Measurements from ENCODE around the gene NRG3.
A peak's percentile ranks its signal among the peaks of the same experiment; 100 is the strongest.

The NRG3 gene

DNA sequence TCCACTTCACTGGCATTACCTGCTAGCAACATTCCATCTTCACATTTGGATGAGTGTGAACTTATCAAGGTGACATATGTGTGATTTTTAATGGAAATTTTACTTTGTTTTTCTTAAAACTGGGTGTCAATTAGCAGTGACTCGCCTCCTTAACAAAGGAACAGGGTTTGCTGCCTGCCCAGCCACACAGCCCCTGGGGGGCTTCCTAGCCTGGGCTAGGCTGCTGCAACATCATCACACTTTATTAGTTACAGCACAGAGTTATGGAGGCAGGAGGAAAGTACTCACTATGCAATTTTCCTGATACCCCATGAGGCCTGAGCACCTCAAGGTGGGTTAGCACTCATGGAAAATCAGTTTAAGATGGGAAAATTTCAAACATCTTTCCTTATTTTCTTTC, 861.3 kb downstream of the NRG3 start:
- ATAC-seq (no peak), DNase-seq (no peak)
- Mint-ChIP-seq H3K27me3 (no peaks in the 10 kb centered on the region), H3K36me3 (ENCODE audit: low read depth) (no peaks in the 10 kb centered on the region), H3K4me3 (no peak overlapping the region), H3K4me1 (no peaks in the 10 kb centered on the region), H3K27ac (no peak overlapping the region), H3K9me3 (peaks cover 4% of the 10 kb centered on the region)

- no peaks in the 10 kb centered on the region for H3K27me3 Mint-ChIP-seq
- H3K4me3 Mint-ChIP-seq, result no peak overlapping the region
- no peak overlapping the region for H3K27ac Mint-ChIP-seq
- DNase-seq (no peak), ATAC-seq (no peak)
- H3K9me3 Mint-ChIP-seq, result peaks cover 4% of the 10 kb centered on the region
- no peaks in the 10 kb centered on the region for H3K4me1 Mint-ChIP-seq
- no peaks in the 10 kb centered on the region for H3K36me3 Mint-ChIP-seq (ENCODE audit: low read depth)
These were observed 862.6 kb downstream of the NRG3 start for GRCh38 chr10:82737549-82737948.

DNA sequence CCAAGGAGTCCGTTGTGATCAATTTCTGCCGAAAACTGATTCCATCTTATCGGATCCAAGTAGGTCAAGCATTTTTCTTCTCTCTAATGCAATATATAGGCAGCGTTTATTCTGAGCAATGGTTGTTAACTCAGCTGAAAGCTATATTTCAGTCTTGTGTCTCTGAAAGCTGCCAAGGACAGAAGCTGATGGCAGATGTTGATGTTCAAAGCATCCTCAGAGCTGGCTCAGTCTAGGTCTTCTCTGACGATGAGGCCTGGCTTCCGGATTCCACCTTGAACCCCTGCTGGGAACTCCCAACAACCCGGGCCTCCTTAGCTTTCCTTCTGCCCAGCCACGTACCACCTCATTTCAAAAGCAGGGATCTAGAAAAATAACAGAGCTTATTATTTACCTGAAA, 863.6 kb downstream of the NRG3 start:
- H3K27me3 Mint-ChIP-seq, result no peaks in the 10 kb centered on the region
- no peaks in the 10 kb centered on the region for H3K4me1 Mint-ChIP-seq
- H3K27ac Mint-ChIP-seq, result no peak overlapping the region
- ATAC-seq, result no peak
- no peaks in the 10 kb centered on the region for H3K36me3 Mint-ChIP-seq (ENCODE audit: low read depth)
- H3K4me3 Mint-ChIP-seq, result no peak overlapping the region
- peaks cover 4% of the 10 kb centered on the region for H3K9me3 Mint-ChIP-seq
- DNase-seq, result no peak

GRCh38 chr10:82742478-82742877, 867.5 kb downstream of the NRG3 start:
- Mint-ChIP-seq H3K4me1 (no peaks in the 10 kb centered on the region), H3K27ac (no peak overlapping the region), H3K27me3 (no peaks in the 10 kb centered on the region), H3K4me3 (no peak overlapping the region), H3K9me3 (no peaks in the 10 kb centered on the region), H3K36me3 (ENCODE audit: low read depth) (no peaks in the 10 kb centered on the region)
- ATAC-seq (peak; percentile 28), DNase-seq (no peak)

DNA sequence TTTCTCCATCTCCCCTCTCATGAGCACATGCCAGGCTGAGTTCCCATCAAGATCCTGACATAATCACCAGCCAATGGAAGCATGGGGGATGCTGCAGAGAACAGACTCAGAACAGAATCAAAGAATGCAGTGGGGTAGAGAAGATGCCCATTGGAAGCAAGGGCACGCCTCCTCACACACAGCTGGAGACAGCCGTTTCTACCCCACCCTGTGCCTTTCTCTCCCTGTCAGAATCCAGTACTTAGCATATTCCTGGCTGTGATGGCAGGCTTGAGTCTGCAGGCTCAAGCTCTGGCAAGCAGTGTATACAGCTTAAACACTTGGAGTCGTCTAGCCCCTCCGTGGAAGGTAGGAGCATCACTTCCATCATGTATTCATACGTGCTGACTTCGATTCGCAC, 867.9 kb downstream of the NRG3 start:
- DNase-seq (no peak), ATAC-seq (no peak)
- no peaks in the 10 kb centered on the region for H3K4me1 Mint-ChIP-seq
- H3K36me3 Mint-ChIP-seq (ENCODE audit: low read depth), result no peaks in the 10 kb centered on the region
- no peak overlapping the region for H3K27ac Mint-ChIP-seq
- H3K27me3 Mint-ChIP-seq, result no peaks in the 10 kb centered on the region
- no peaks in the 10 kb centered on the region for H3K9me3 Mint-ChIP-seq
- no peak overlapping the region for H3K4me3 Mint-ChIP-seq

DNA sequence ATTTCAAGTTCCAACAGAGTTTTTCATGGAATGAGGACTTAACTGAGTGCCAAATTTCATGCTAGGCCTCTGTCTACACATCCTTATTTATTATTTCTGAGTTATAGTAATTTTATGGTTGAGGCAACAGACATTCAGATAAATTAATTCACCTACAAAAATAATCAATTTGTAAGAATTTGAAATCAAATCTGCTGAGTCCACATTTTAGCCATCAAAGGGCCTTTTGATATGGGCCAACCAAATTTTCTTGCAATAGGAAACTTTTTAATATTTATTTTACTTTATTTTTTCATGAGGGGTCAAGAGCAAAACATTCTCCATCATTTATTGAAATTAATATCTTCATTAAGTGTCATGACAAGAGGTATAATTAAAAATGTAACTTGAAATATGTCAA, 875.5 kb downstream of the NRG3 start:
- Mint-ChIP-seq H3K27ac (no peak overlapping the region), H3K9me3 (no peaks in the 10 kb centered on the region), H3K36me3 (ENCODE audit: low read depth) (no peaks in the 10 kb centered on the region), H3K4me1 (no peaks in the 10 kb centered on the region), H3K27me3 (no peaks in the 10 kb centered on the region), H3K4me3 (no peak overlapping the region)
- DNase-seq (no peak), ATAC-seq (no peak)

DNA sequence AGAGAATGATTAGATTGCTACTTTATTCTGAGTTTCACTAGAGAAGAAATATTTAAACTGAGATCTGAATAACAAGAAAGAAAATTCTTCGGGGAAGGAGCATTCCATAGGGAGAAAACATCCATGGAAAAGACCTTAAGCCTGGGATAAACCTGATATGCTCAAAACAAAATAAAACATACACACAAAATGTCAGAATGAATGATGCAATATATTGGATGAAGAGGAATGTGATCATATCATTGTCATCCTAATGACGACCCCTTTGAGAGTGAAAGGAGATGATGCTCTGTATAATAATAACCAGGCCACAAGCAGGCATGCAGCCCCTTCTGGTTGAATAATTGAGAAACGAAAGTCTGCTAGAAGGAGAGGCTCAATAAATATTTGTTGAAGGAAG, 882.4 kb downstream of the NRG3 start:
- Mint-ChIP-seq H3K27ac (no peak overlapping the region), H3K4me3 (no peak overlapping the region), H3K9me3 (peaks cover 6% of the 10 kb centered on the region)

DNA sequence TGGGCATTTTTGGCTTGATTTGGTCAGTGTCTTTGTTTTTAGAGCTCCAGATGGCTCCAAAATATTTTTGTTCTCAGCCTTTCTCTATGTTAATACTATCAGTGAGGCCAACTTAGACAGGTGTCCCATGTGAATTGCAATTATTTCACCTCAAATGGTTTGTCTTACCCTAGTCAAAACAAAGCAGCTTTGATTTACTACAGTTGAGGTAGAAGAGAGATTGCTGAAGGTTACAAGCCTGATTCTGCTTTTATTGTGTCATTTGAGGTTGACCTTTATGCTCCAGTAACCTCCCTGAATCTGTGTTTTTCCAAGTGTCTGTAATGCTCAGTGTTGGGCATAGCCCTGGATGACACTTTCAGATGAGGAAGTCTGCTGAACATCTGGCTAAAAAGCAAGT, 882.9 kb downstream of the NRG3 start:
- Mint-ChIP-seq H3K36me3 (ENCODE audit: low read depth) (no peaks in the 10 kb centered on the region), H3K27me3 (no peaks in the 10 kb centered on the region), H3K4me1 (no peaks in the 10 kb centered on the region), H3K9me3 (peaks cover 6% of the 10 kb centered on the region), H3K4me3 (no peak overlapping the region), H3K27ac (no peak overlapping the region)
- DNase-seq, result no peak
- ATAC-seq, result no peak

More for the DNA sequence above, 882.4 kb downstream of the NRG3 start:
- no peak for DNase-seq
- Mint-ChIP-seq H3K27me3 (no peaks in the 10 kb centered on the region), H3K36me3 (ENCODE audit: low read depth) (no peaks in the 10 kb centered on the region), H3K4me1 (no peaks in the 10 kb centered on the region)
- no peak for ATAC-seq

DNA sequence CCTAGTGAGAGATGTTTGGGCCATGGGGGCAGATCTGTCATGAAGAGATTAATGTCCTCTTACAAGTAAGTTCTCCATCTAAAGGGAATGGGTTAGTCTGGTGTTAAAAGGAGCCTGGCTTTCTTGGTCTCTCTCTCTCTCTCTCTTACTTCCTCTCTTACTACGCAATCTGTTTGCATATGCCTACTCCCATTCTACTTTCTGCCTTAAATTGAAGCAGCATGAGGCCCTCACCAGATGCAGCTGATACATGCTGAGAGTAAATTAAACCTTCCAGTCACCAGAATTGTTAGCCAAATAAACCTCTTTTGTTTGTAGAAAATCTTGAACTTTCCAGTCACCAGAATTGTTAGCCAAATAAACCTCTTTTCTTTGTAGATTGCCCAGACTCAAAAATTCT, 884.1 kb downstream of the NRG3 start:
- no peaks in the 10 kb centered on the region for H3K4me1 Mint-ChIP-seq
- no peak overlapping the region for H3K4me3 Mint-ChIP-seq
- no peak for DNase-seq
- no peaks in the 10 kb centered on the region for H3K27me3 Mint-ChIP-seq
- no peak overlapping the region for H3K27ac Mint-ChIP-seq
- peaks cover 6% of the 10 kb centered on the region for H3K9me3 Mint-ChIP-seq
- no peak for ATAC-seq
- no peaks in the 10 kb centered on the region for H3K36me3 Mint-ChIP-seq (ENCODE audit: low read depth)

- H3K27ac Mint-ChIP-seq, result no peak overlapping the region
- no peak overlapping the region for H3K4me3 Mint-ChIP-seq
- no peak for DNase-seq
- no peaks in the 10 kb centered on the region for H3K27me3 Mint-ChIP-seq
- no peaks in the 10 kb centered on the region for H3K36me3 Mint-ChIP-seq (ENCODE audit: low read depth)
- no peaks in the 10 kb centered on the region for H3K4me1 Mint-ChIP-seq
- H3K9me3 Mint-ChIP-seq, result no peaks in the 10 kb centered on the region
- no peak for ATAC-seq
These were observed 887.6 kb downstream of the NRG3 start for GRCh38 chr10:82762641-82763040.

DNA sequence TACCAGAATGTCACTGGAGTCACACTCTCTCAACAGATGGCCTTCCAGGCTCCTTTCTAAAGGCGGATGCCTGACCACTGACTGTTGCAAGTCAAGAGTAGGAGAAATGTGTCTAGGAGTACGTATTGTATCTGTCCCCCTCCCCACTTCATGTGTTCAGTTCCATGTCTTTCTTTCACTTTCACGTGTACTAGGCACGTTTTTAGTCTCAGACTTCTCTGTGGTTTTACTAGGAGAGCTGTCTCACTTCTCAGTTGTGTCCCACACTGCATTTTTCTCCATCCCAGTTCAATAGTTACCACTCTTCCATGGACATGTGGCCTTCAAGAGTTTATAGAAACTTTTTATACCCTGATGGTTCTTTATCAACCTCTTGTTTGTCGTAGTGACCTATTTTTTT, 893.0 kb downstream of the NRG3 start:
- Mint-ChIP-seq H3K27me3 (no peaks in the 10 kb centered on the region), H3K27ac (no peak overlapping the region), H3K9me3 (peaks cover 3% of the 10 kb centered on the region), H3K4me3 (no peak overlapping the region), H3K36me3 (ENCODE audit: low read depth) (no peaks in the 10 kb centered on the region), H3K4me1 (no peaks in the 10 kb centered on the region)
- no peak for ATAC-seq
- DNase-seq, result no peak

DNA sequence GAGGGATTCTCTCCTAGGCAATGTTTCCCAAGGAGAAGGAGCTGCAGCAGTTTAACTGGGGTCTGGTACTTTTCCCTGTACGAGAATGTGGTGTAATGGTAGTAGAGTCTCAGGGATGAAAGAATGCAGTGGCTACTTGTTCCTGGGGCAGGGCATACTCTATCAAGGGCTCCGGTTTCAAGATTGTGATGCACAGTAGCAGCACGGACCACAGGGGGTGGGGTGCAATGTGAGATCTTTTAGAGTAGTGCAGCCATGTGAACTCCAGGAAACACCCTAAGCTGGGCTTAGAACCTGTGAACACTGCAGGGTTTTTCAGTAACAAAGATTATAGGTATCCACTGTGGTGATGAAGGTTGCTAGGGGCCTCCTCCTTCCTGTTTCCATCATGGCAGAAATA, 903.9 kb downstream of the NRG3 start:
- Mint-ChIP-seq H3K9me3 (peaks cover 9% of the 10 kb centered on the region), H3K36me3 (ENCODE audit: low read depth) (no peaks in the 10 kb centered on the region), H3K4me3 (no peak overlapping the region), H3K27me3 (no peaks in the 10 kb centered on the region), H3K4me1 (no peaks in the 10 kb centered on the region), H3K27ac (no peak overlapping the region)
- ATAC-seq, result no peak
- DNase-seq, result no peak

GRCh38 chr10:82796510-82796909, 921.5 kb downstream of the NRG3 start:
- Mint-ChIP-seq H3K27me3 (no peaks in the 10 kb centered on the region), H3K9me3 (peaks cover 4% of the 10 kb centered on the region), H3K4me3 (no peak overlapping the region), H3K4me1 (no peaks in the 10 kb centered on the region), H3K27ac (no peak overlapping the region), H3K36me3 (ENCODE audit: low read depth) (no peaks in the 10 kb centered on the region)
- DNase-seq (no peak), ATAC-seq (no peak)

DNA sequence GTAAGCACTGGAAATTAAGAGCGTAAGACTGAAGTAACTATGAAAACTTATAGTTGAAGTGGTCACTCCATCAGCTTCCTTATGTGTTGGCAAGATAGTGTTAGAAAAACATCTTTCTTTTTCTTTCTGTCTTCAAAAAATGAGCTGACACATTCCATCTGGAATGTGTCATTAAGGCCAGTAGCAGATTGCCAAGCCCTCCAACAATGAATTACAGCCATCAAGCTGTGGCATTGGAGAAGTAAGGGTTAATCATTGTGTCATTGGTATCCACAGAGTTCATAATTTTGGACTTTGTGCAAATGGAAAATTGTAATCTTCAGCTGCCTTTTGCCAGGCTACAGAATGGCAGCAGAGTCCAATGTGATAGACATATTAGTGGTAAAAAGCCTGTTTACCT, 926.3 kb downstream of the NRG3 start:
- ATAC-seq, result no peak
- H3K4me1 Mint-ChIP-seq, result no peaks in the 10 kb centered on the region
- H3K4me3 Mint-ChIP-seq, result no peak overlapping the region
- no peaks in the 10 kb centered on the region for H3K27me3 Mint-ChIP-seq
- H3K36me3 Mint-ChIP-seq (ENCODE audit: low read depth), result no peaks in the 10 kb centered on the region
- H3K9me3 Mint-ChIP-seq, result peaks cover 4% of the 10 kb centered on the region
- no peak overlapping the region for H3K27ac Mint-ChIP-seq
- DNase-seq, result no peak

- Mint-ChIP-seq H3K27ac (no peak overlapping the region), H3K9me3 (peaks cover 4% of the 10 kb centered on the region), H3K36me3 (ENCODE audit: low read depth) (no peaks in the 10 kb centered on the region), H3K27me3 (no peaks in the 10 kb centered on the region), H3K4me3 (no peak overlapping the region), H3K4me1 (no peaks in the 10 kb centered on the region)
- no peak for ATAC-seq
- peak; percentile 1 for DNase-seq
These were observed 936.6 kb downstream of the NRG3 start for GRCh38 chr10:82811621-82812020.

- Mint-ChIP-seq H3K9me3 (peaks cover 4% of the 10 kb centered on the region), H3K4me1 (no peaks in the 10 kb centered on the region), H3K36me3 (ENCODE audit: low read depth) (no peaks in the 10 kb centered on the region), H3K4me3 (no peak overlapping the region), H3K27ac (no peak overlapping the region), H3K27me3 (no peaks in the 10 kb centered on the region)
- DNase-seq (no peak), ATAC-seq (no peak)
These were observed 938.9 kb downstream of the NRG3 start for GRCh38 chr10:82813856-82814255.
